PC-9 (cell line): ENCODE results near the gene PAGR1.

Experiments
- EZH2 ChIP-seq: fragments of 200-600 bp; sonication (generic); IDR thresholded peaks from 2 replicates; pipeline ENCODE4 v1.8.0; 2017; ENCODE audit warnings: antibody characterized with exemption, low read depth
- TF ChIP-seq, protein P1 (sequence below): fragments of 200-600 bp; sonication (generic); conservative IDR thresholded peaks from 2 replicates; pipeline ENCODE4 v1.6.1; 2017; ENCODE audit warnings: mixed run types, antibody characterized with exemption, mild to moderate bottlenecking, moderate library complexity

DNA sequence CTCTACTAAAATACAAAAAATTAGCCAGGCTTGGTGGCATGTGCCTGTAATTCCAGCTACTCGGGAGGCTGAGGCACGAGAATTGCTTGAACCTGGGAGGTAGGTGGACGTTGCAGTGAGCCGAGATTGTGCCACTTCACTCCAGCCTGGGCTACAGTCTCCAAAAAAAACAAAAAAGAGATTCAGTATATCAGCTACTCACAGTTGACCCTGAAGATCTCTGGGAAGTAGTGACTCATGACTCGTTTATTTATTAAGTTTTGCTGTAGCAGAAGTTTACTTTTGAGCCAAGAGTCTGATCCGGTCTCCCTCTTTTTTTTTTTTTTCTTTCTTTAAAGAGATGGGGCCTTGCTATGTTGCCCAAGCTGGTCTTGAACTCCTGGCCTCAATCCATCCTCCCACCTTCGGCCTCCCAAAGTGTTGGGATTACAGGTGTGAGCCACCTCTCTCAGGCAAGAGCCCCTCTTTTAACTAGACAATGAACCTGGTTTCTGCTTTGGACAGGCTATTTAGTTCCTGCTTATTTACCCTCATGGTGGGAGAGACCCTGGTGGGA, 8.7 kb downstream of the PAGR1 start:
- TF ChIP-seq, protein P1, sequence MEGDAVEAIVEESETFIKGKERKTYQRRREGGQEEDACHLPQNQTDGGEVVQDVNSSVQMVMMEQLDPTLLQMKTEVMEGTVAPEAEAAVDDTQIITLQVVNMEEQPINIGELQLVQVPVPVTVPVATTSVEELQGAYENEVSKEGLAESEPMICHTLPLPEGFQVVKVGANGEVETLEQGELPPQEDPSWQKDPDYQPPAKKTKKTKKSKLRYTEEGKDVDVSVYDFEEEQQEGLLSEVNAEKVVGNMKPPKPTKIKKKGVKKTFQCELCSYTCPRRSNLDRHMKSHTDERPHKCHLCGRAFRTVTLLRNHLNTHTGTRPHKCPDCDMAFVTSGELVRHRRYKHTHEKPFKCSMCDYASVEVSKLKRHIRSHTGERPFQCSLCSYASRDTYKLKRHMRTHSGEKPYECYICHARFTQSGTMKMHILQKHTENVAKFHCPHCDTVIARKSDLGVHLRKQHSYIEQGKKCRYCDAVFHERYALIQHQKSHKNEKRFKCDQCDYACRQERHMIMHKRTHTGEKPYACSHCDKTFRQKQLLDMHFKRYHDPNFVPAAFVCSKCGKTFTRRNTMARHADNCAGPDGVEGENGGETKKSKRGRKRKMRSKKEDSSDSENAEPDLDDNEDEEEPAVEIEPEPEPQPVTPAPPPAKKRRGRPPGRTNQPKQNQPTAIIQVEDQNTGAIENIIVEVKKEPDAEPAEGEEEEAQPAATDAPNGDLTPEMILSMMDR = no peak
- TF ChIP-seq EZH2 = no peak
